Measurements from ENCODE around the gene NOTCH1.

Gene NOTCH1

GRCh38 chr9:136578915-136579649 lies 33.2 kb upstream of the NOTCH1 start:
- no peaks in the 10 kb centered on the region for H3K9me2 ChIP-seq (replicated peaks; ENCODE audit: insufficient read depth, low read length)
- no peaks in the 10 kb centered on the region for H4K20me1 ChIP-seq (ENCODE audit: low read depth, low read length)
- peaks cover 11% of the 10 kb centered on the region; the same call in 1 of the 2 replicates for H3K9me3 ChIP-seq (ENCODE audit: insufficient read depth, low read length)
- H3K36me3 ChIP-seq (ENCODE audit: low read length), result no peaks in the 10 kb centered on the region
- H3K79me2 ChIP-seq (ENCODE audit: insufficient read depth, low read length), result no peaks in the 10 kb centered on the region
- no peak overlapping the region for H3K27ac ChIP-seq (ENCODE audit: low read depth, low read length)
- H3K27me3 ChIP-seq (ENCODE audit: low read length), result no peaks in the 10 kb centered on the region
- no peak overlapping the region for H3K4me3 ChIP-seq (ENCODE audit: insufficient read depth, low read length, poor library complexity, severe bottlenecking)
- H3F3A ChIP-seq (ENCODE audit: insufficient read depth), result peaks cover 5% of the 10 kb centered on the region; the same call in 1 of the 2 replicates
- TF ChIP-seq EZH2phosphoT487 (conservative IDR thresholded peaks at IDR 0.05; ENCODE audit: low read length), result no peak
- TF ChIP-seq CTCF (IDR thresholded peaks at IDR 0.05; ENCODE audit: insufficient read depth, low read length, poor library complexity, severe bottlenecking), result no peak
- no peak overlapping the region for H2AFZ ChIP-seq (ENCODE audit: low read depth, low read length, severe bottlenecking)
- H3K4me2 ChIP-seq (ENCODE audit: low read depth, low read length, poor library complexity, severe bottlenecking), result no peak overlapping the region
- H3K9ac ChIP-seq (ENCODE audit: low read length), result no peak overlapping the region

- H2AFZ ChIP-seq (ENCODE audit: low read depth, low read length, severe bottlenecking), result no peak overlapping the region
- no peaks in the 10 kb centered on the region for H3K36me3 ChIP-seq (ENCODE audit: low read length)
- no peaks in the 10 kb centered on the region for H3K9me2 ChIP-seq (replicated peaks; ENCODE audit: insufficient read depth, low read length)
- H3K4me2 ChIP-seq (ENCODE audit: low read depth, low read length, poor library complexity, severe bottlenecking), result no peak overlapping the region
- no peak overlapping the region for H3K9ac ChIP-seq (ENCODE audit: low read length)
- TF ChIP-seq EZH2phosphoT487 (conservative IDR thresholded peaks at IDR 0.05; ENCODE audit: low read length) (no peak), CTCF (IDR thresholded peaks at IDR 0.05; ENCODE audit: insufficient read depth, low read length, poor library complexity, severe bottlenecking) (no peak)
- no peak overlapping the region for H3K27ac ChIP-seq (ENCODE audit: low read depth, low read length)
- H4K20me1 ChIP-seq (ENCODE audit: low read depth, low read length), result no peaks in the 10 kb centered on the region
- no peak overlapping the region for H3K4me3 ChIP-seq (ENCODE audit: insufficient read depth, low read length, poor library complexity, severe bottlenecking)
- H3F3A ChIP-seq (ENCODE audit: insufficient read depth), result peaks cover 5% of the 10 kb centered on the region; the same call in 1 of the 2 replicates
- peaks cover 11% of the 10 kb centered on the region; the same call in 1 of the 2 replicates for H3K9me3 ChIP-seq (ENCODE audit: insufficient read depth, low read length)
- H3K27me3 ChIP-seq (ENCODE audit: low read length), result no peaks in the 10 kb centered on the region
- H3K79me2 ChIP-seq (ENCODE audit: insufficient read depth, low read length), result no peaks in the 10 kb centered on the region
These were observed 32.7 kb upstream of the NOTCH1 start for GRCh38 chr9:136578626-136578914.

GRCh38 chr9:136577941-136578625 lies 32.2 kb upstream of the NOTCH1 start:
- no peak overlapping the region for H2AFZ ChIP-seq (ENCODE audit: low read depth, low read length, severe bottlenecking)

More at GRCh38 chr9:136577941-136578625, 32.2 kb upstream of the NOTCH1 start:
- Histone ChIP-seq H4K20me1 (ENCODE audit: low read depth, low read length) (no peaks in the 10 kb centered on the region), H3K9me3 (ENCODE audit: insufficient read depth, low read length) (peaks cover 11% of the 10 kb centered on the region; the same call in 1 of the 2 replicates), H3K9ac (ENCODE audit: low read length) (no peak overlapping the region), H3K36me3 (ENCODE audit: low read length) (no peaks in the 10 kb centered on the region), H3K27me3 (ENCODE audit: low read length) (no peaks in the 10 kb centered on the region), H3F3A (ENCODE audit: insufficient read depth) (peaks cover 5% of the 10 kb centered on the region; the same call in 1 of the 2 replicates), H3K4me2 (ENCODE audit: low read depth, low read length, poor library complexity, severe bottlenecking) (no peak overlapping the region), H3K79me2 (ENCODE audit: insufficient read depth, low read length) (no peaks in the 10 kb centered on the region), H3K9me2 (replicated peaks; ENCODE audit: insufficient read depth, low read length) (no peaks in the 10 kb centered on the region), H3K27ac (ENCODE audit: low read depth, low read length) (no peak overlapping the region), H3K4me3 (ENCODE audit: insufficient read depth, low read length, poor library complexity, severe bottlenecking) (no peak overlapping the region)
- no peak for TF ChIP-seq CTCF (IDR thresholded peaks at IDR 0.05; ENCODE audit: insufficient read depth, low read length, poor library complexity, severe bottlenecking)
- TF ChIP-seq EZH2phosphoT487 (conservative IDR thresholded peaks at IDR 0.05; ENCODE audit: low read length), result no peak
